Measurements from ENCODE around the gene DGKD. TPM values are rescaled to one million over a fixed set of nuclear protein-coding genes. Genes with fewer than 3 reads are reported as not detected.
"Not testable (repeated sequence)": the region's sequence is repeated elsewhere in the genome, so short reads cannot be mapped to it uniquely, and the experiment has no call there.

DGKD gene
- total RNA-seq, 1 donor from 2014 or later: 18.8 TPM

DNA sequence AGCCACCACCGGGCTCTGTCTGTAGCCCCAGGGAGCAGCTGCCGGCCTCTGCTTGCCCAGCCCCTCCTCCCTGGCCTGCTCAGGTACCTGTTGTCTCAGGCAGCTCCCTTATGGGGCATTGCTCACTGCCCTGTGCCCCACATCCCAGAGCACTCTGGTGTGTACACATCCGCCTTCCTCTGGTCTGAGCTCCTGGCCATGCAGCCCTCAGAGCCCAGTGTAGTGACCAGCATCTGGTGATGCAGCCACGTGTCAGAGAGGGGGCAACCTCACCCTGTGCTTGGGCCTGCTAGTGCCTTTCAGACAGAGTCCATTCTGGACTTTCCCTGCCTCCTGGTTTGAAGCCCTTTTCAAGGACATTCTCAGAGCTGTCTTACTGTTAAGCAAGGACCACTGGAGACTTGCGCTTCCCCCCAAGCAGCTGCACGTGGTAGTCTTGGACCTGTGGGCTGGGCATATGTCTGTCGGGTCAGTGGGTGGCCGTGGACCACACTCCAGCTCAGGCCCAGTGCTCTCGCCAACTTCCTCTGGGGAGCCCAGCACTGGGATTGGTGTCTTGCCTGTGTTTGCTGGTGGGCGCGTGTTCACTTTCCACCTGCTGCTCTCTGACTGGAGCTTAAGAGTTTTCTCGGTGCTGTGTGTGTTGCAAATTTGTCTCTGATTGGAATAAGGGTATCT, 30.7 kb downstream of the DGKD start:
- DNase-seq (ENCODE audit: low spot score): no peak

- DNase-seq (ENCODE audit: low spot score): peak; percentile 78
These were observed 31.3 kb downstream of the DGKD start for GRCh38 chr2:233385489-233386044.

- DNase-seq (ENCODE audit: low spot score): peak; percentile 76
These were observed 32.2 kb downstream of the DGKD start for GRCh38 chr2:233386382-233387041.

- no peak for DNase-seq (ENCODE audit: low spot score)
These were observed 32.9 kb downstream of the DGKD start for GRCh38 chr2:233387225-233387624.

DNA sequence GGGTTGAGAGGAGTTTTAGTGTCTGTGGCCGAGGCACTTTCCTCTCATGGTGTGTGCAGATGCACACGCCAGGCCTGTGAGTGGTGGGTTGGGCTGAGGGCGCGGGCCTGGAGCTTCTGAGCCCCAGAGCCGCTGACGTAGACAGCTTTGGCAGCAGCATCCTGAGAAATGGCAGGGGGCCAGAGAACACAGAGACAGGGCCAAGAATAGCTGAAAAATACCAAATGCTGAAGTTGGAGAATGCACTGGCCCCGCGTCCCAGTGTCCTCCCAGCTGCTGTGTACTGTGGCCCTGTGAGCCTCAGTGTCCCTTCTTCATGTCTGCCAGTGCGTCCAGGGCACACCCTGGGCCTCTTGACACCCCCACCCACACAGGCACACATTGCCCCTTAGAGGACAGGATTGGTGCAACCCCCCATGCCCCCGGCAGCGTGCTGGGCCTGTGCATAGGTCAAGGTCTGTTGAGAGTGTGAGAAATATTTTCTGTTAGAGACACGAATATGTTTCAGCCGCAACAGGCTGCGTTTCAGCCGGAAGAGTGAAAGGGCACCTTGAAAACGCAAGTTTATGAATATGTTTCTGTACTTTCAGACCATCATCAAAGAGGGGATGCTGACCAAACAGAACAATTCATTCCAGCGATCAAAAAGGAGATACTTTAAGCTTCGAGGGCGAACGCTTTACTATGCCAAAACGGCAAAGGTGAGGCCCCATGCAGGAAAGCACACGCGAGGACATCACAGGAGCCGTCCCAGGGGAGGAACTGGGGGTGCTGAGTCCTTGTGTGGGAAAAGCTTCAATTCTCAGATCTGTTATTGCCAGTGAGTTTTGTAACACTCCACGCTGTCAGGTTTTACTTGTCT, 33.6 kb downstream of the DGKD start:
- DNase-seq (ENCODE audit: low spot score): peak; percentile 98

GRCh38 chr2:233389601-233390125, 35.4 kb downstream of the DGKD start:
- no peak for DNase-seq (ENCODE audit: low spot score)

- no peak for DNase-seq (ENCODE audit: low spot score)
These were observed 41.4 kb downstream of the DGKD start for GRCh38 chr2:233395687-233396086.

GRCh38 chr2:233396726-233397665, 42.7 kb downstream of the DGKD start:
- not testable (repeated sequence) for DNase-seq (ENCODE audit: low spot score)

- DNase-seq (ENCODE audit: low spot score): no peak
These were observed 45.3 kb downstream of the DGKD start for GRCh38 chr2:233399306-233400225.

DNA sequence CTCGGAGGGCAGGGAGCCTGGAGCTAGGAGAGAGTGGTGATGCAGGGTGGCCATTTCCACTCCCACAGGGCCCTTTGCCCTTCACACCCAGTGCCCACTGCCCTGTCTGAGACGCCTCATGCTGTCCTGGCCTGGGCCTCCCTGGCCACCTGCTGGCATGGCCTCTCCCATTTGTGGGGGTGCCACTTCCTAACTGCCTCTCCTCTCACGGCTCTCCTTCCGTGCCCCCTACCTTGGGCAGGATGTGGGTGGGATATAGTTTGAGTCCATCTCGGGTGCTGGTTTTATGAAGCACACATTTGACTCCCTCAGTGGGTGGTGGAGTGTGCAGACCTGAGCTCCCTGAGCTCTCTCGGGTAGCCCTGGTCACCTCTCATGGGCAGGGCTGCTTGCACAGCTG, 46.0 kb downstream of the DGKD start:
- no peak for DNase-seq (ENCODE audit: low spot score)

GRCh38 chr2:233400961-233401360, 46.7 kb downstream of the DGKD start:
- DNase-seq (ENCODE audit: low spot score): no peak

GRCh38 chr2:233402346-233402745, 48.1 kb downstream of the DGKD start:
- no peak for DNase-seq (ENCODE audit: low spot score)

GRCh38 chr2:233402789-233403188, 48.5 kb downstream of the DGKD start:
- DNase-seq (ENCODE audit: low spot score): no peak

DNA sequence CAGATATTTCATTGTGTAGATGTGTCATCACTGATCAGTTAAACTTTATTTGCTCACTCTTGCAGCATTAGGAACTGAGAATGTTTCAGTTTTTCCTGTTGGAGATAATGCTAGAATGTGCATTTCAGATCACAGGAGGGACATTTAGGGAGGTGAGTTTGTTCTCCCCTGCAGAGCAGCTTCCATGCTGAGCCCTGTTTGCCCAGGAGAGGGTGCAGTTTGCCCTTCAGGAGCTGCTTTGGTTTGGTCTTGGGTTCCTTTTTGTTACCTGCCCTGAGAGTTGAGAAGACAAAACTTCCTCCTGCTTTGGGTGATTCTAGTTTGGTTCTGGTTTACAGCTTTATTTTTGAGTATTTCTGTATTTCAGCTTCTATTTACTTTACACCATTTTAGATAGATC, 49.9 kb downstream of the DGKD start:
- DNase-seq (ENCODE audit: low spot score): no peak

DNA sequence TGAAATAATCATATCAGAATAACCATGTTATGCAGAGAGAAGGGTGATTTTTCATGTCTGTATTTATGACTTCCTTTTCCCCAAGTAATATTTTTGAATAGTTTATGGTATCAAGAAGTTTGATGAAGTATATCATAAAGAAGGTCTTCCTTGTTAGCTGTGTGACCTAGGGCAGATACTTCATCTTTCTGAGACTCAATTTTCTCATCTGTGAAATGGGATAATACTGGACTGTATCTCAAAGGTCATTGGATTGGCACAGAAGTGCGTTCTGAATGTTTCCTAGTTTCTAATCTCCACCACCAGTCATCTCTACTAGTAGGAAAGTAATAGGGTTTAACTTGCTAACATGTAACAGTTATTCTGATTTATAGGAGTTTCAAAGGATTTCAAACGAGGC, 52.6 kb downstream of the DGKD start:
- DNase-seq (ENCODE audit: low spot score): no peak

DNA sequence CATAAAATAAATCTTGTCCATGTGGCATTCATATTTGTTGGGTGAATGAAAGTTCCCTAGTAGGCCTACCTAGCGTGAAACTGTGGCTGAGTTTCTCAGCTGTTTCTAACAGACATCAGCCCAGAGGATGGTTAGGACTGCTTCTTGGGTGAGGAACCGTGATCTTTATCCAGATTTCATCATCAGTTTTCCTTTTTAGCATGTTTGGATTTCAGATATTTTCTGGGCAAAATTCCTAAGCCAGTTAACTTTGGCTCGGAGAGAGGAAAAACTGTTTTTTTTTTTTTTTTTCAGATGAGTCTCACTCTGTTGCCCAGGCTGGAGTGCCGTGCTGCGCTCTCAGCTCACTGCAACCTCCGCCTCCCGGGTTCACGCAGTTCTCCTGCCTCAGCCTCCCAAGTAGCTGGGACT, 53.5 kb downstream of the DGKD start:
- no peak for DNase-seq (ENCODE audit: low spot score)

DNA sequence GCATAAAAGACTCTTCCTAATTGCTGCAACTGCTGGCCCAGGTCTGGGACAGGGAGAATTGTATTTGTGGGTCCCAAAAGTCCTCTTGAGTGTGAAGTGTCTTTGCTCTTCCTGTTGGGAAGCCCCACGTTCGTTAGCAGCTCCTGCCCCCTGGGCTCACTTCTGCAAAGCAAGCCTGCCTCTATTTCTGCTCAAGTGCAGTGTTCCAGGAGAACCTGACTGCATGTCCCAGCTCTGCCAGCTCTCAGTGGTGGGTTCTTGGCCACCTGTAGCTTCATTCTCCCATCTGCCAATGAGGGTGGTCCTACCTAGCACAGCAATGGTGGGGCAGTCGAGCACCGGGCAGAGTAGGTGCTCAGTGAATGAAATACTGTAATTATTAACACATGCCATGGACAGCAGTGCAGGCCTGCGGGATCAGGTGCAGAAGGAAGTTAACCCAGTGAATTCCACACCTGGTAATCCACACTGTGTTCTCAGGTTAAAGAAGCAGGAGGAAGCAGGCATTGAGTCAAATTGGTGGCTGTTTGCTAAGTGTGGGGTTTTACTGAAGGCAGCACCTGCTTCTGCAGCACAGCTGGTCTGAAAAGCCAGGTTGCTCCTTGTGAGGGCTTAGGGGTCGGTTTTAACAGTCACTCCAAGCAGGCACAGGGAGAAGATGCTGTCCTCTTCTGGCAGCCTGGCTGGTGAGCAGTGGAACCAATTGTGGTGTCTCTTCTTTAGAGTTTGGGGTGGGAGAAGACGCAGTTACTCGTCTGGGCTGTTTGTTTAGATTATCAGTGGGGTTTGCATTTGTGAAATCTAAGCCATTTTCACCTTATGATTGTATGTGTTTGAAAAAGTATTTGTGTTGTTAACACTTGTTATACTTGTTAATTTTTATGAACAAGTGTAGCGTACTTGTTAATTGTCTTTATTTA, 54.3 kb downstream of the DGKD start:
- DNase-seq (ENCODE audit: low spot score): no peak

DNA sequence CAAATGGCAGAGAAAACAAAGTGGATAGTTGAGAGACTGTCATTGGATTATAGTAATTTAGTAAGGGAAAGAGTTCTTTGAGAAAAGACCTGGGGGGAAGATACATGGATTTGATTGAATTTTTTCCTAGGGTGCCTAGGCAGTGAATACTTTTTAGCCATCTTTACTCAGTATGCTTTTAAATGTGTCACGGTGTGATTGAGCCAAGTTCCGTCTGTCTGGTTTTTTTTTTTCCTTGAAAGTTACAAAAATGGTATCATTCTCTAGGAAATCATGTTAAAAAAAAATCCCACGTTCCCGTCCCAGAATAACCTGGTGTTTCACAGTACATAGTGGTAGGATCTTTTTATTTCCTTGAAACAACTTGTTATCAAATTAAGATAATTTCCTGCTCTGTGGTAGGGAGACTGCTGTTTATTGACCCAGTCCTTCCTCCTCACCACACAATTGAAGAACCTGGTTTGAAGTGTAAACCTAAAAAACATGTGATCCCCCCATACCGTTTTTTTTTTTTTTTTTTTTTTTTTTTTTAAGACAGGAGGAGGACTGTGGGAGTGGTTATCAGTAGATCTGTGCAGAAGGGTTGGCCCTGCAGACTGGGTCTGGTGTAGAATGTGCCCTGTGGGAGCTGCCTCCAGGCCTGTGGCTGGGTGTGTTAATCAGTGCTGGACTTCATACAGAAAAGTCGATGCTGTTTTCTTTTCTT, 55.1 kb downstream of the DGKD start:
- DNase-seq (ENCODE audit: low spot score): no peak
